ENCODE measurements around the gene CACNA1C. TPM values are rescaled to one million over a fixed set of nuclear protein-coding genes. Genes with fewer than 3 reads are reported as not detected.

Gene CACNA1C
- polyA plus RNA-seq, 1 of the 3 experiments (the other 2 are of a cell fraction) = 1.5 TPM

DNA sequence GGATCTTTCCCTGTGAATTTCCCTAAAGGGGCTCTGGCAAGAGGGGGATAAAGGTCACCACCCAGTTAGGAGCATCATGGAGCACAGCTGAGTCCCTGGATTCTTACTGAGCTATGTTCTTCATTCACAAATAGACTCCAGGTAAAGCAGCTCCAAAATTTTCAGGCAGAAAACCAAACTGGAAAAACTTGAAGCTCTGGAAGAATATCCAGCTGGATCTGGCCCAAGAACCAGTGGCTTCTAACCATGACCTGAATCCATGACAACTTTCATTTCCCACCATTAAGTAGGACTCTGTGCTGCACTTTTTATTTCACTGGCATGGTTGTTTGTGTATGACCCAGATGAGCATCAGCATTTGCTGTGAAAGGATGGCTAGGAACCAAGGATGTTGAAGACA is 561.6 kb downstream of the CACNA1C start (continued):
- TF ChIP-seq EZH2phosphoT487 (IDR thresholded peaks at IDR 0.05; ENCODE audit: borderline replicate concordance, low read depth) = no peak

DNA sequence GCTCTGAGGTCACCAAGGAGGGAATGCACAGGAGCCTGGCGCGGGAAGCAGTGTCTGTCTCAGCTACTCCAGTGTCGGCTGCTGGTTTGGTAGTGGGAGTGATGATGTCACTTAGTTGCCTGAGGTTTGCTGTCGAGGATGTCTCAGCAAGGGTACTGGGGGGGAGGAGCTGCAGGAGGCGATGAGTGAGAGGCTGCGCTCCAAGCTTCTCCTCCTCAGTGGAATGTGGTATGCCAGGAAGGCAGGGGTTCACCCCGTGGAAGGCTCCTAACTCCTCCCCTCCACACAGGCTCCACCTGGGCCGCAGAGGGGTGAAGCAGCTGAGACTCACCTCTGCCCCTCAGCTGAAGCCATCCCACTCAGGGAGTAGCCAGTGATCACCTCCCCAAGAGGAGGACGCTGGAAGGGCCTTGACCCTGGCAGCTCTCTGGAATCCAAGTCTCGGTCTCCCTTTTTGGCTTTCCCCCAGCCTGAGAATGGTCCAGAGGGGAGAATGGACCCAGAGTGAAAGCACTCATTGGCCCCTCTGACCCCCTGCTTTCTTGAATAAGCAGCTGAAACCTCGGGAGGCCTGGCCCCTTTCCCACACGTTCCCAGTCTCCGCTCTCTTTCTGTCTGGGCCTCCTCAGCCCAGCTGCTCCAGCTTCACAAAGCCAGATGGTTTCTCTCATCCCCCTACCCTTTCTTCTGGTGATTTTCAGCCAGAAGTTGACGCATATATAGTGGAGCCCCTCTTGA is 563.0 kb downstream of the CACNA1C start:
- Histone ChIP-seq H3K9me2 (no peaks in the 10 kb centered on the region), H3K4me3 (ENCODE audit: low read depth in 2 of 2, low read length in 1 of 2) (no peak overlapping the region), H3K9ac (no peak overlapping the region), H2AFZ (ENCODE audit: low read depth) (no peak overlapping the region), H3F3A (replicated peaks; ENCODE audit: insufficient read depth) (peaks cover 16% of the 10 kb centered on the region), H3K27ac (ENCODE audit: low read depth in 2 of 2, low read length in 1 of 2) (no peak overlapping the region), H3K4me1 (ENCODE audit: control insufficient read depth in 1 of 2, insufficient read depth in 2 of 2, low read depth in 1 of 2, low read length in 1 of 2) (peaks cover 0 to 5% of the 10 kb centered on the region in 2 experiments; a peak in 1 of 4 replicates), H3K79me2 (ENCODE audit: insufficient read depth) (no peaks in the 10 kb centered on the region), H3K9me3 (no peaks in the 10 kb centered on the region), H3K27me3 (ENCODE audit: insufficient read depth) (no peaks in the 10 kb centered on the region), H3K36me3 (replicated peaks in 1 of 2; ENCODE audit: control insufficient read depth in 1 of 2, insufficient read depth in 2 of 2, low read length in 1 of 2) (no peaks in the 10 kb centered on the region), H3K4me2 (no peak overlapping the region), H4K20me1 (ENCODE audit: insufficient read depth) (no peaks in the 10 kb centered on the region)
- CTCF ChIA-PET = interaction anchor here (1.4 kb wide), 2 partner anchors 9 to 33 kb away, joined by 3 to 6 read pairs; no protein-coding TSS in a partner anchor
- WGBS (ENCODE audit: low lambda C conversion rate) = 76% methylated on average over 13 of the region's 14 CpGs
- POLR2A ChIA-PET = no interaction called here
- no peak for DNase-seq
- TF ChIP-seq JUND (IDR thresholded peaks at IDR 0.05) = no peak
- no peak for TF ChIP-seq SIN3A (IDR thresholded peaks at IDR 0.05; ENCODE audit: borderline replicate concordance, low read depth, low read length)
- no peak for TF ChIP-seq MEF2A (IDR thresholded peaks at IDR 0.05; ENCODE audit: borderline replicate concordance, low read depth)
- TF ChIP-seq EP300 (IDR thresholded peaks at IDR 0.05; ENCODE audit: borderline replicate concordance in 1 of 2, low read depth in 1 of 2, low read length in 1 of 2) = no peak
- TF ChIP-seq, protein P1, sequence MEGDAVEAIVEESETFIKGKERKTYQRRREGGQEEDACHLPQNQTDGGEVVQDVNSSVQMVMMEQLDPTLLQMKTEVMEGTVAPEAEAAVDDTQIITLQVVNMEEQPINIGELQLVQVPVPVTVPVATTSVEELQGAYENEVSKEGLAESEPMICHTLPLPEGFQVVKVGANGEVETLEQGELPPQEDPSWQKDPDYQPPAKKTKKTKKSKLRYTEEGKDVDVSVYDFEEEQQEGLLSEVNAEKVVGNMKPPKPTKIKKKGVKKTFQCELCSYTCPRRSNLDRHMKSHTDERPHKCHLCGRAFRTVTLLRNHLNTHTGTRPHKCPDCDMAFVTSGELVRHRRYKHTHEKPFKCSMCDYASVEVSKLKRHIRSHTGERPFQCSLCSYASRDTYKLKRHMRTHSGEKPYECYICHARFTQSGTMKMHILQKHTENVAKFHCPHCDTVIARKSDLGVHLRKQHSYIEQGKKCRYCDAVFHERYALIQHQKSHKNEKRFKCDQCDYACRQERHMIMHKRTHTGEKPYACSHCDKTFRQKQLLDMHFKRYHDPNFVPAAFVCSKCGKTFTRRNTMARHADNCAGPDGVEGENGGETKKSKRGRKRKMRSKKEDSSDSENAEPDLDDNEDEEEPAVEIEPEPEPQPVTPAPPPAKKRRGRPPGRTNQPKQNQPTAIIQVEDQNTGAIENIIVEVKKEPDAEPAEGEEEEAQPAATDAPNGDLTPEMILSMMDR (IDR thresholded peaks at IDR 0.05) = no peak
- TF ChIP-seq, protein P2, sequence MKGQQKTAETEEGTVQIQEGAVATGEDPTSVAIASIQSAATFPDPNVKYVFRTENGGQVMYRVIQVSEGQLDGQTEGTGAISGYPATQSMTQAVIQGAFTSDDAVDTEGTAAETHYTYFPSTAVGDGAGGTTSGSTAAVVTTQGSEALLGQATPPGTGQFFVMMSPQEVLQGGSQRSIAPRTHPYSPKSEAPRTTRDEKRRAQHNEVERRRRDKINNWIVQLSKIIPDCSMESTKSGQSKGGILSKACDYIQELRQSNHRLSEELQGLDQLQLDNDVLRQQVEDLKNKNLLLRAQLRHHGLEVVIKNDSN (IDR thresholded peaks at IDR 0.05; ENCODE audit: borderline replicate concordance, low read depth) = no peak
- TF ChIP-seq, protein P3, sequence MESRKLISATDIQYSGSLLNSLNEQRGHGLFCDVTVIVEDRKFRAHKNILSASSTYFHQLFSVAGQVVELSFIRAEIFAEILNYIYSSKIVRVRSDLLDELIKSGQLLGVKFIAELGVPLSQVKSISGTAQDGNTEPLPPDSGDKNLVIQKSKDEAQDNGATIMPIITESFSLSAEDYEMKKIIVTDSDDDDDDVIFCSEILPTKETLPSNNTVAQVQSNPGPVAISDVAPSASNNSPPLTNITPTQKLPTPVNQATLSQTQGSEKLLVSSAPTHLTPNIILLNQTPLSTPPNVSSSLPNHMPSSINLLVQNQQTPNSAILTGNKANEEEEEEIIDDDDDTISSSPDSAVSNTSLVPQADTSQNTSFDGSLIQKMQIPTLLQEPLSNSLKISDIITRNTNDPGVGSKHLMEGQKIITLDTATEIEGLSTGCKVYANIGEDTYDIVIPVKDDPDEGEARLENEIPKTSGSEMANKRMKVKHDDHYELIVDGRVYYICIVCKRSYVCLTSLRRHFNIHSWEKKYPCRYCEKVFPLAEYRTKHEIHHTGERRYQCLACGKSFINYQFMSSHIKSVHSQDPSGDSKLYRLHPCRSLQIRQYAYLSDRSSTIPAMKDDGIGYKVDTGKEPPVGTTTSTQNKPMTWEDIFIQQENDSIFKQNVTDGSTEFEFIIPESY (IDR thresholded peaks at IDR 0.05; ENCODE audit: borderline replicate concordance, low read depth) = no peak
- TF ChIP-seq RFX5 (IDR thresholded peaks at IDR 0.05; ENCODE audit: low read length) = no peak
- TF ChIP-seq TEAD4 (IDR thresholded peaks at IDR 0.05; ENCODE audit: borderline replicate concordance, insufficient read depth) = no peak
- TF ChIP-seq SMC3 (IDR thresholded peaks at IDR 0.05; ENCODE audit: low read depth, low read length) = no peak
- no peak for TF ChIP-seq GABPA (IDR thresholded peaks at IDR 0.05; ENCODE audit: low read depth)
- no peak for TF ChIP-seq FOXJ3 (CRISPR knock-in tag; IDR thresholded peaks at IDR 0.05)
- TF ChIP-seq TCF12 (IDR thresholded peaks at IDR 0.05) = no peak
- no peak for TF ChIP-seq EZH2phosphoT487 (IDR thresholded peaks at IDR 0.05; ENCODE audit: borderline replicate concordance, low read depth)
- TF ChIP-seq RCOR1 (IDR thresholded peaks at IDR 0.05; ENCODE audit: low read length) = no peak
- TF ChIP-seq NRF1 (IDR thresholded peaks at IDR 0.05; ENCODE audit: low read depth, low read length) = no peak
- TF ChIP-seq, protein P4, sequence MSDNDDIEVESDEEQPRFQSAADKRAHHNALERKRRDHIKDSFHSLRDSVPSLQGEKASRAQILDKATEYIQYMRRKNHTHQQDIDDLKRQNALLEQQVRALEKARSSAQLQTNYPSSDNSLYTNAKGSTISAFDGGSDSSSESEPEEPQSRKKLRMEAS (IDR thresholded peaks at IDR 0.05; ENCODE audit: low read depth) = no peak
